Measurements from ENCODE around the gene DNMBP. TPM values are rescaled to one million over a fixed set of nuclear protein-coding genes. Genes with fewer than 3 reads are reported as not detected.
A peak's percentile ranks its signal among the peaks of the same experiment; 100 is the strongest.
"Not testable (repeated sequence)": the region's sequence is repeated elsewhere in the genome, so short reads cannot be mapped to it uniquely, and the experiment has no call there.

Gene DNMBP
- total RNA-seq, 1 donor: 4.3 TPM

DNA sequence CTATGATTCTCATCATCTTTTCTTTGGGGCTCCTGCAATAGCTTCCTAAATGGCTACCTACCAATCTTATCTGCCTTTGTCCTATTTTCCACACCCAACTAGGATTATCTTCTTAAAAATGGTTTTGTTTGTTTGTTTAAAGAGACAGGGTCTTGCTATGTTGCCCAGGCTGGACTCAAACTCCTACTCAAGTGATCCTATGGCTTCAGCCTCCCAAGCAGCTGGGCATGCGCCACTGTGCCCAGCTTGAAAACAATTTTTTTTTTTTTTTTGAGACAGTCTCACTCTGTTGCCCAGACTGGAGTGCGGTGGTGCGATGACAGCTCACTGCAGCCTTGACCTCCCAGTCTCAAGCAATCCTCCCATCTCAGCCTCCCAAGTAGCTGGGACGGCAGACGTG is 14.9 kb downstream of the DNMBP start:
- DNase-seq (ENCODE audit: low read depth in 2 of 3, low spot score in 2 of 3): no peak

DNA sequence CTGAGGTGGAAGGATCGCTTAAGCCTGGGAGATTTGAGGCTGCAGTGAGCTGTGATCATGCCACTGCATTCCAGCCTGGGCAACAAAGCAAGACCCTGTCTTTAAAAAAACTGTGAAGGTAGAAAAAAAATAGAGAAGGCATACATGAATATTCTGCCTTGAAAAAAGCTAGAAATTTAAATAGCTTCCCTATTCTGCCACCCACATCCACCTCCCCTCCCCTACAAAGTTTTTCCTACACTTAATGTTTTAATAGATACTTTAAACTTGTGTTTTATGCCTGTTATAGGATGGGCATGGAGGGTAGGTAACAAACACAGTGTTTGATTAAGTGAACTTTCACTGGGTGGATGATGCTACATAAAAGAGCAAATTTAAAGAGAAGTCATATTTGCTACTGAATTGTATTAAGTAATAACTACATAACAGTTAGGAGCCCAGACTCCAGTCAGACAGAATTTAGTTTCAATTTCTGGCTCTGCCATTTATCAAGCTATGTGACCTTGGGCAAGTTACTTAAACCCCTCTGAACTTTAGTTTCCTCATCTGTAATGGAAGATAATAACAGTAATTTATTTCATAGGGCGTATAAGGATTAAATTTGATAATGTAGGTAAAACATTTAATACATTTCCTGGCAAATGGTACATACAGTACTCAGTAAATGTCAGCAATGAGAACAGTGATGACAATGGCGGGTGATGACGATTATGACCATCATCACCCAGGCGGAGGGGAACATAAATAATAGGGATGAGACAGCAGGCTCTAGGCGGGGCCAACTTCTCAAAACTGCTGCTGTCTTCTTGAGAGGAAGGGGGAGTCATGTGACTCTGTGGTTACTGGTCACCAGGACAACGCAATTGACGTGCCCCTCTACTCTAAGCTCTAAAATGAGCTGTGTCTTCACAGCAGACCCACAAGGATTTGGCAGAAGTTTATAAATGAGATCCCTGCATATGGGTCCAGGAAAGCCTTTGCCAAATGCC is 15.8 kb downstream of the DNMBP start:
- peak; percentile 17 to 96 (median 92) for DNase-seq (ENCODE audit: low read depth in 2 of 3, low spot score in 2 of 3)

DNA sequence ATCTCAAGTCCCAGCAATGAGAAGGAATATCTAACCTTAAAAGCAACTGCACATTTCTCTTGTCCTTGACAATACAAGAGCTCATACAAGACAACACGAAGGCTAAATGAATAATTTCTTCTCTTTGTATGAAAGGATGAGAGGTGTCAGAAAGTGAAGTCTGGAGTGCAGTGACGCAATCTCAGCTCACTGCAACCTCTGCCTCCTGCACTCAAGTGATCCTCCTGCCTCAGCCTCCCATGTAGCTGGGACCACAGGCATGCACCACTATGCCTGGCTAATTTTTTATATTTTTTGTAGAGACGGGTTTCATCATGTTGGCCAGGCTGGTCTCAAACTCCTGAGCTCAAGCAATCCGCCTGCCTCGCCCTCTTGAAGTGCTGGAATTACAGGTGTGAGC is 24.1 kb downstream of the DNMBP start:
- DNase-seq (ENCODE audit: low read depth in 2 of 3, low spot score in 2 of 3): not testable (repeated sequence)

DNA sequence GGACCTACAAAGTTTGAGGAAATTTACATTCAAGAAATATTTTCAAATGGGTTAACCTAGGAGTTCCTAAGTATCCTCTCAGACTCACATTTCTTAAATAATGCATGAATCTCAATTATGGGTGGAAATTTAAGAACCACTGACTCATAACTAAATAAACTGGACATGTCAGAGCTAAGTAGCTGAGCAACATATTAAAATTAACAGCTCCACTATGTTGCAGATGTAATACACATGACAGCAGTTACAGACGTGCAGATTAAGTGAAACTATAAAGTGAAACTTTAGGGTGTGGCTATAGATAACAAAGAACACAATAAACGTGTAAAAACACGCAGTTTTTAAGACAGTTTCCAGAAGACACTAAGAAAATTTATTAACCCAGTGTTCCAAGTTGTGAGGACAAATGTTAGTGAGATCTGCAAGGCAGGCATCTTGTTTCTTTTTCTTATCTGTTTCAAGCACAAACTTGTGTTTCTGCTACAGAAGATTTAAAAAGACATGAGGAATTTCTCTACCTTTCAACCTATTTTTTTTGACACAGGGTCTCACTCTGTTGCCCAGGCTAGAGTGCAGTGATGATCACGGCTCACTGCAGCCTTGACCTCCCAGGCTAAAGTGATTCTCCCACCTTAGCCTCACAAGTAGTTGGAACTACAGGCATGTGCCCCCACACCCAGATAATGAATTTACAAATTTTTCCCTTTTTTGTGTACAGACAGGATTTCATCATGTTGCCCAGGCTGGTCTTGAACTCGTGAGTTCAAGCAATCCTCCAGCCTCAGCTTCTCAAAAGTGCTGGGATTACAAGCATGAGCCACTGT is 25.3 kb downstream of the DNMBP start:
- no peak for DNase-seq (ENCODE audit: low read depth in 2 of 3, low spot score in 2 of 3)

DNA sequence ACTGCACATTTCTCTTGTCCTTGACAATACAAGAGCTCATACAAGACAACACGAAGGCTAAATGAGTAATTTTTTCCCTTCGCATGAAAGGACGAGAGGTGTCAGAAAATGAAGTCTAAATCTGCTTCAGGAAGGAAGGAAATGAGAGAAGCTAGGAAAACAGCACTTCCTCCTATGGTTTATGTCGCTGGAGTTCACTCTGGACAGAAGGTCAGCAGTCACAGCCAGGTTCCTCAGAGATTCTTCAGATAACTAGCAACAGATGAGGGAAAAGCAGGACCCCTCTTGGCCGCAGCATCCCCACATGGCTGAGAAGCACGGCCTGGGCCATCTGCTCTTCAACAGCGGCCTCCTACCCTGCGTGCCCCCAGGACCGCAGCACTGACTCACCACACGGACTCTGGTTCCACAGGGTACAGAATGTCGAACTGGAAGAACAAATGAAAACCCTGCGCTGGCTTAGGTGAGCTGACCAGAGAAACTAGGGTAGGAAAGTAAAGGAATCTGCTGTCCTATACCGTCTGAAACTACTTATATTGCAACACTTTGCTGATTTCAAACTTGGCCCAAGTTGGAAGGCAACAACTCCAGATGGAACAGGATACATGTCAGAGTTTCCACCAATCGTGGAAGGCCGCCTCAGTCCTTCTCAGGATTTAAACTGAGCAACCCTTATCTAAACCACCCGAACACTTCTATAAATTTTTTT is 26.3 kb downstream of the DNMBP start:
- DNase-seq (ENCODE audit: low read depth in 2 of 3, low spot score in 2 of 3): no peak

DNA sequence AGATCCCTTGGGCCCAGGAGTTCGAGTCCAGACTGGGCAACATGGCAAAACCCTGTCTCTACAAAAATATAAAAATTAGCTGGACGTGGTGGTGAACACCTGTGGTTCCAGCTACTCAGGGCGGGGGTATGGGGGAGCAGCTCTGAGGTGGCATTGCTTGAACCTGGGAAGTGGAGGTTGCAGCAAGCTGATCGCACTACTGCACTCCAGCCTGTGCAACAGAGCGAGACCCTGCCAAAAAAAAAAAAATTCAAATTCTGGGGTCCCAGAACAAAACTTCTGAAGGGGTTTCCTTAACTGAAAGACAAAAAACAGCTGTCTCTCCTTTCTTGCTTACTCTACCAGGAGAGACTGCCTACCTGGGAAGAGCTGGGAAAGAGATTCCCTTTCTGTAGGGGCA is 27.0 kb downstream of the DNMBP start:
- no peak for DNase-seq (ENCODE audit: low read depth in 2 of 3, low spot score in 2 of 3)

DNA sequence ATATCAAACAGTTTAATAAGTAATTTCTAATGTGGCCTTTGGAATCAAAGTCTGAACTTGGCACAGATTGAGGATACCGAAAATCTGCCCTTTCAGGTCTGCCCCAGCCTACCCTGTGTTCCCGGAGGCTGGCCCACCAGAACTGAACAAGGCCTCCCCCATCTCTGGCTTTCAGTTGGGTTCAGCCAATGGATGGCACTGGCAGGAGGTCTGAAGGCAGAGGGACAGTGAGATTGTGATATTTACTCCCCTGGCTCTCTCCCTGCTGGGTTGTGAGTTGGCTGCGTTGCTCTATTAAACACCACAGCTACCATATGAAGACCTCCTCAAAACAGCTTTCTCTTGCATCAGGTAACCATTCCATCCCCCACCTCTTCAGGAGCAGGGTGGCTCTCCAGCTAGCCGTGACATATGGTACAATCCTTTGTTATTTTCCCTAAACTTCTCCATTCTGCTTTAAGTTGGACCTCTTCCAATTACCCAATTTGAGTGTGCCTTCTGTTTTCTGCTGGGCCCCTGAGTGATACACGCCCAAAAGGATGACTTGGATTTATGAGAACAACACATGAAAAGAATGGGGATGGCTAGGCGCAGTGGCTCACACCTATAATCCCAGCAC is 28.1 kb downstream of the DNMBP start:
- no peak for DNase-seq (ENCODE audit: low read depth in 2 of 3, low spot score in 2 of 3)

DNA sequence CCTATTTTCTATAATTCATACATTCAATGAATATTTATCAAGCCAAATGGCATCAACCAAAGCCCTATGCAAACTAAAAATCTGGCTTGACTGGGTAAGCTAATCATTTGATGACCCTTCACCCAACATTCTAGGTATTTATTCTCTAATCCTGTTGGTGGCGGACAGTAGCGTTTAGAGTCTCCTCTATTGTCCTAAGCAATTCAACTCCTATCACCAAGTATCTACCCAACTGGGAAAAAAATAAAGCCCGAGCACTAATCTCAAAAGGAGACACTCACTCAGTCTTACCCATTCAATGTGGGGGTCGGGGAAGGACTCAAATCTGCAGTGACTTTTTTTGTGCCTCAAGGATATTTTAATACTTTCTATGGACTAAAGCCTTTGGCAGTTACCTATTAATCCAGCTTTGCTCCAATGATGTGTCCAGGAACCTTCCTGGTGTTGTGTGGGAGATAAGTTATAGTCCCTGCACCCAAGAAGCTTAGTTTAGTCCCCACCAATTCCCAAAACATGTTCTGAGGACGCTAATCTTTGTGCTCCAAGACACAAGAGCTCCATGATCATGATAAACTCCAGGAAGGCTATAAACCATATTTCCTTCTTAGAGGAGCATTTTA is 30.6 kb downstream of the DNMBP start:
- DNase-seq (ENCODE audit: low read depth in 2 of 3, low spot score in 2 of 3): no peak

DNA sequence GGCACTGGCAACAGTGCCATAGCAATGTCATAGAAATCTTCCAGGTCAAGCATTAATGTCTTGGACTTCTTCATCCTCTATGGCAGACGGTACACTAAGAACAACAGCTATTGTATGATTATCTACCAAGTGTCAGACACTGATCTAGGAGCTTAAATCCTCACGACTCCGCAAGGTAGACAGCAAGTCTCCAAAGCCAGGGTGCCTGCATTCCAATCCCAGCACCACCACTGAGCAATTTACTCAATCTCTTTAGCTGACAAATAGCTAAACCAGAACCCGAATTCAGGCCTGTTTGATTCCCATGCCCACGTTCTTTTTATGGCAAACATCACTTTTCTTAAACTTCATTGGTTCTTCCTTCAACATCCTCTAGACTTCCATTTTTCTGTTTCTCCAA is 31.8 kb downstream of the DNMBP start:
- DNase-seq (ENCODE audit: low read depth in 2 of 3, low spot score in 2 of 3): no peak

DNA sequence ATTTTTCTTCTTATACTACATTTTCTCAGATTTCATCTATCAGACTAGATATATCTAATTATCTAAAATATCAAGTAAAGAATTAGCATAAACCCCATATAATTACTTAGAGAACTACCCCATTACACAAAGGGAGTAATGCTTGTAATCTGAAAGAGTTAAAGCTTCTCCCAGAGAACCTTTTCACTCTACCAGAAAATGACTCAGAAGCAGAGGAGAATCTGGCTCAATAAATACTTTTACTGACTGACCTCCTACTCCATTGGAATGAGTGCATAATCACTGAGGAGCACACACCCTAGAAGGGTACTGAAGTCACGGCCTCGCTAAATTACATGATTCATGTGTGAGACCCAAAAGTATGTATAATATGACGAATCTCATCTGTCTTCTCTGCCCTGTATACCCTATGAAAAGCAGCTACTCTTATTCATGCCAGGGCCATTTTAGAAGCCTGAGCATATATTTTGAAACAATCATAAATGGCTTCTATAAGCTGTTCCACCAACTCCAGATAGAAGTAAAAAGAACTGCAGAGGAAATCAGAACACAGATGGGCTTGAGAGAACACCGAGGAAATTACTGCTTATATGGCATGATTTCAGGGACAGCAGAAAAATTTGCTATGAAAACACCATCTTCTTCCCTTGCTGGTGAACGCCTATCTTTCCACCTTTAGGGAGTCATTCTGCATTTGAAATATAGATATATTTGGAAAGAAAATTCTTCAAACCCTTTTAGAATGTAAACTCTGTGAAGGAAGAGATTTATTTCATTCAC is 32.7 kb downstream of the DNMBP start:
- no peak for DNase-seq (ENCODE audit: low read depth in 2 of 3, low spot score in 2 of 3)

DNA sequence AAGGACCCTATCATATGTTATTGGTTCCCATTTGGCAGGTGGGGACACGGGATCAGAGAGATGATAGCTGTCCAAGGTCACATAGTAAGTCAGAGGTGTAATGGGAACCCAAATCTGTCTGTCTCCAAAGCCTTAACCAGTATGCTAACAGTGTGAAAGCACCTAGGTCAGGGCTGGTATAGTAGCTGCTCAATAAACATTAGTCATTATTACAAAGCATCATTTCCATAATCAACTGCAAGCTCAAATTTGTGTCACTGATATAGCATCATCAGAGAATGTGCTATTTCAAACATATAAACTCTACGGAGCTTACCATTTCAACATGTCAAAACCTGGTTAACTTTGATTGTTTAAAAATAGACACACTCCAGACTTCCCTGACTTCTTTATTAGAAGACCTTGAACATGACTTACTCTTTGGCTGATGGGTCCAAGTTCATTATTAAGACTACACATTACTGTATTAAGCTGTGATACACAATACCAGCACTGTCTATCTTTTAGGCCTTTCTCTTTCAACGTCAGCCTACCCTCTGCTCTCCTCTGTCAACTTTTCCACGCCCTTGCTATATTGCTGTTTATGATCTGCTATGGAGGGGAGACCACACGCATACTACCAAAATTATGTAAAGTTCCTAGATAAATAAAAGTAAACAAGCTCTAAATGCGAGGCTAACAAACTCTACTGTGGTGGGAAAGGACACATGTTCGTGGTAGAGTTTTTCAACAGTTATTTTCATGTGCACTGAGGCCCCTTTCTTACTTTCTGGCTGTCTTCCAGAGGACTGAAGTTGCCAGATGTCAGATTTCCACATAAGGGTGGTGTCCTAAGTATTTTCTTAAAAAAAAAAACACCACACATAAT is 33.6 kb downstream of the DNMBP start:
- no peak for DNase-seq (ENCODE audit: low read depth in 2 of 3, low spot score in 2 of 3)

DNA sequence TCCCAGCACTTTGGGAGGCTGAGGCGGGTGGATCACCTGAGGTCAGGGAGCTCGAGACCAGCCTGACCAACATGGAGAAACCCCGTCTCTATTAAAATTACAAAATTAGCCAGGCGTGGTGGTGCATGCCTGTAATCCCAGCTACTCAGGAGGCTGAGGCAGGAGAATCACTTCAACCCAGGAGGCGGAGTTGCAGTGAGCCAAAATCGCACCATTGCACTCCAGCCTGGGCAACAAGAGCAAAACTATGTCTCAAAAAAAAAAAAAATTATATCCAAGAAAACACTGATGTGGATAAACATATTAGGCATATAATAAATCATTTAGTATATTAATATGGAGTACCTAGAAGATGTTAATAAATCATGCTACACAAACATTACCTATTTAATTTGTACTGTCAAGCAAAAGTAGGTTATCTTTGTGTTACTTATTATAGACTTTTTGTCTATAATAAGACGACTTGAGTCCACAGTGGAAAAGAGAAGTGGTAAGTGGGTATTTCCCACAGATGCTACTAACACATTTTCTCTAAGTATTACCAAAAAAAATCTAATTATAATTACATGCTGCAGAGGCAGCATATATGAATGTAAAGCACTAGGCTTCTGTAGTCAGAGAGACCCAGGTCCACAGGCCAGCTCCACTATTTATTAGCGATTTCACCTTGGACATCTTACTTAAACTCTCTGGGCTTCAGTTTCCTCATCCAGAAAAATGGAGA is 34.5 kb downstream of the DNMBP start:
- peak in 1 of 3 donors; percentile 38 for DNase-seq (ENCODE audit: low read depth in 2 of 3, low spot score in 2 of 3)

DNA sequence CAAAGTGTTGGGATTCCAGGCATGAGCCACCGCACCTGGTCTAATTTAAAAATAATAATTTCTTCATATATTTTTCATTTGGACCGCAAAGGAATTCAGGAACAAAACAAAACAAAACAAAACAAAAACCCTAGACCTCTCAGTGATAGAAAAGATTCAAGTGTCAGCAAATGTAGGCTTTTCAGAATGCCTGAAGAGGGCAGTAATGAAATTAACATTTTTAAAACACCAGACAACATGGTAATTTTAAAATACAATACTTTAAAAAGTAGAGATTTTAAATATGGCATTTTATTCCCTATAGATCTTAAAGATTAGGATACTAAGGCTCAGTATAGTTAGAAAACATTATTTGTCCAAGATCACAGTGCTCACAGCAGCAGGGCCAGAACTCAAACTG is 36.6 kb downstream of the DNMBP start:
- no peak for DNase-seq (ENCODE audit: low read depth in 2 of 3, low spot score in 2 of 3)

DNA sequence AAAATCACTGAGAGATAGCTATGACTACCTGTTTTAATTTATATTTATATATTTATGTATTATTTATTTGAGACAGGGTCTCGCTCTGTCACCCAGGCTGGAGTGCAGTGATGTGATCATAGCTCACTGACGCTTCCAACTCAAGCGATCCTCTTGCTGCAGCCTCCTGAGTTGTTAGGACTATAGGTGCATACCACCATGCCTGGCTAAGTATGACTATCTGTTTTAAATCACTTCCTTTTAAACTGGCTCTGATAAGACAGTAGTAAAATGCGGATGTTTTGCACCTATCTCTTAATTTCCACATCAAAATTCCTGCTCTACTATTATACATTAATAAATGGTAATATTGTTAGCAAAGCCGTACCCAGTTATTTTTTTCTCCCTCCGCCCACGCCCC is 41.8 kb downstream of the DNMBP start:
- DNase-seq (ENCODE audit: low read depth in 2 of 3, low spot score in 2 of 3): no peak

DNA sequence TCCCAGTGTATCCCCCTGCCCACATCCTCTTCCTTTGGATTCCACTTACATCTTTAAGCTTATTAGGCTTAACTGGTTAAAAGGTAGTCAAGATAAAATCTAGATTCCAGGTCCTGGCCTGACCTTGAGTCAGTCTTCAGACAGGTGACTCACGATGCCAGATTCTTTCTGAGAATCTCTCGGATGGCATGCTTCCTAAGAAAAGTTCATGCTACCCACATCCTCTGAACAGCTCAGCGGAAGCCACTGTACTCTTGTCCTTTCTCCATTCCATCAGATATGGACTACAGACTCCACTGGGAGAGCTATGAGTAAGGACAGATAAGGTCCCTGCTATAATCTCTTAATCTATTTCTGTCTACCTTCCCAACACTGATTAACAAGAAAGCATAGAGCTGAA is 43.4 kb downstream of the DNMBP start:
- DNase-seq (ENCODE audit: low read depth in 2 of 3, low spot score in 2 of 3): no peak

DNA sequence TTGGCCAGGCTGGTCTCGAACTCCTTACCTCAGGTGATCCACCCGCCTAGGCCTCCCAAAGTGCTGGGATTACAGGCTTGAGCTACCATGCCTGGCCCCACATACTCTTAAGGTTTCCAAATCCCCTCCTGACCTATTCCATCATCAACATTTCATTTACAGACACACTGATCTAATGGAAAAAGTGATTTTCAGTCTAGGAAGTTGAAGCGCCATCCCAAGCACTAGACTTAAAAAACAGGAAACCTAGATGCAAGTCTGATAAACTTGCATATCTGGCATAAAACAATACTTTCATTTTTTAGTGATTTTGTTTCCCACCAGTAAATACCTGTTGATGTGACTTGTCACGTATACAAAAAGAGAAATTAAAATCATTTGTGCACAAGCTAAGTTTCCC is 44.0 kb downstream of the DNMBP start:
- no peak for DNase-seq (ENCODE audit: low read depth in 2 of 3, low spot score in 2 of 3)

DNA sequence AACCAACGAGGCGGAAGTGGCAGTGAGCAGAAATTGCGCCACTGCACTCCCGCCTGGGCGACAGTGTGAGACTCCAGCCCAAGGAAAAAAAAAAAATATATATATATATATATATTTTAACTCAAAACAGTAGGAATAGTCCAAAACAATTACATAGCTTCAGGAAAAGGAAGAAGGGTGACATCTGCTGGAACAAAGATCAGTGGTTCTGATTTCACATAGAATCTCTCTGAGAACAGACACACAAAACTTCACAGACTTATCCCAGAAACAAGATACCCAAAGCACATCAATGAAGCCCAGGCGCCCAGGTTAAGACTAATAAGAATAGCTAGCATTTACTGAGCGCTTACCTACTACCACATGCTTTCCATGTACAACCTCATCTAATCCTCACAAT is 45.0 kb downstream of the DNMBP start:
- DNase-seq (ENCODE audit: low read depth in 2 of 3, low spot score in 2 of 3): no peak

Measured in hematopoietic multipotent progenitor cell (in vitro differentiated cells).